Peyer's patch (tissue), 4 donors: ENCODE data around the gene ESF1. TPM values are rescaled to one million over a fixed set of nuclear protein-coding genes. Genes with fewer than 3 reads are reported as not detected.
"Not testable (repeated sequence)": the region's sequence is repeated elsewhere in the genome, so short reads cannot be mapped to it uniquely, and the experiment has no call there.

Source experiments
- DNase-seq, 3 donors: peaks; one replicate each; pipeline ENCODE4 v3.0.0-alpha.2; 2017 to 2019
- H3K27ac ChIP-seq, 4 donors: fragments of 200-600 bp; sonication (generic); one replicate each; pipeline ENCODE4 v1.5.1; 2016 to 2019
- H3K27me3 ChIP-seq, 2 donors: fragments of 200-600 bp; sonication (generic); one replicate each; pipeline ENCODE4 v1.5.1; 2019
- H3K36me3 ChIP-seq, 3 donors: fragments of 200-600 bp; sonication (generic); one replicate each; pipeline ENCODE4 v1.5.1; 2016 to 2019
- H3K4me1 ChIP-seq, 4 donors: fragments of 200-600 bp; sonication (generic); one replicate each; pipeline ENCODE4 v1.5.1; 2016 to 2019
- H3K4me3 ChIP-seq, 4 donors: fragments of 200-600 bp; sonication (generic); 1 replicate in 3 of 4; 2 replicates in 1 of 4; pipeline ENCODE4 v1.5.1; 2016 to 2019; ENCODE audit warnings: mild to moderate bottlenecking in 1 of 4
- H3K9me3 ChIP-seq, 4 donors: fragments of 200-600 bp; sonication (generic); one replicate each; pipeline ENCODE4 v1.5.1; 2016 to 2019; ENCODE audit warnings: mild to moderate bottlenecking in 1 of 4
- POLR2A ChIP-seq, 2 donors: fragments of 450-650 bp; IDR thresholded peaks; one replicate each; pipeline ENCODE4 v1.5.1; 2017; ENCODE audit warnings: antibody characterized with exemption in 2 of 2, mild to moderate bottlenecking in 2 of 2, moderate library complexity in 2 of 2
- total RNA-seq, 4 donors: library from RNA; depleted of rRNA; stranded (reverse); fragments of >200 nt; gene quantifications; one replicate each; pipeline ENCODE4 v1.1.0, GENCODE V29; 2016
- TF ChIP-seq, protein P1 (sequence below), 6 experiments: fragments of 450-650 bp in 4 of 6; fragments of 200-600 bp in 2 of 6; sonication (generic) in 1 of 6; IDR thresholded peaks; one replicate each; pipeline ENCODE4 v1.5.1; 2017 to 2019; ENCODE audit warnings: antibody characterized with exemption in 6 of 6, mild to moderate bottlenecking in 3 of 6, moderate library complexity in 1 of 6

ESF1 gene
- total RNA-seq, 4 donors from 2014 or later, result 7.9 to 26.4 (median 9.6) TPM

GRCh38 chr20:13765299-13765698 lies 19.4 kb downstream of the ESF1 start:
- H3K36me3 ChIP-seq, result peaks cover 0 to 63% (median 0%) of the 10 kb centered on the region in 3 donors
- H3K9me3 ChIP-seq, result no peaks in the 10 kb centered on the region
- H3K27ac ChIP-seq, result no peak overlapping the region
- no peaks in the 10 kb centered on the region for H3K4me1 ChIP-seq
- H3K27me3 ChIP-seq, result no peaks in the 10 kb centered on the region
- H3K4me3 ChIP-seq, result no peak overlapping the region
- TF ChIP-seq, protein P1, sequence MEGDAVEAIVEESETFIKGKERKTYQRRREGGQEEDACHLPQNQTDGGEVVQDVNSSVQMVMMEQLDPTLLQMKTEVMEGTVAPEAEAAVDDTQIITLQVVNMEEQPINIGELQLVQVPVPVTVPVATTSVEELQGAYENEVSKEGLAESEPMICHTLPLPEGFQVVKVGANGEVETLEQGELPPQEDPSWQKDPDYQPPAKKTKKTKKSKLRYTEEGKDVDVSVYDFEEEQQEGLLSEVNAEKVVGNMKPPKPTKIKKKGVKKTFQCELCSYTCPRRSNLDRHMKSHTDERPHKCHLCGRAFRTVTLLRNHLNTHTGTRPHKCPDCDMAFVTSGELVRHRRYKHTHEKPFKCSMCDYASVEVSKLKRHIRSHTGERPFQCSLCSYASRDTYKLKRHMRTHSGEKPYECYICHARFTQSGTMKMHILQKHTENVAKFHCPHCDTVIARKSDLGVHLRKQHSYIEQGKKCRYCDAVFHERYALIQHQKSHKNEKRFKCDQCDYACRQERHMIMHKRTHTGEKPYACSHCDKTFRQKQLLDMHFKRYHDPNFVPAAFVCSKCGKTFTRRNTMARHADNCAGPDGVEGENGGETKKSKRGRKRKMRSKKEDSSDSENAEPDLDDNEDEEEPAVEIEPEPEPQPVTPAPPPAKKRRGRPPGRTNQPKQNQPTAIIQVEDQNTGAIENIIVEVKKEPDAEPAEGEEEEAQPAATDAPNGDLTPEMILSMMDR (IDR thresholded peaks at IDR 0.05), result no peak
- no peak for TF ChIP-seq POLR2A (IDR thresholded peaks at IDR 0.05)
- DNase-seq, result no peak

DNA sequence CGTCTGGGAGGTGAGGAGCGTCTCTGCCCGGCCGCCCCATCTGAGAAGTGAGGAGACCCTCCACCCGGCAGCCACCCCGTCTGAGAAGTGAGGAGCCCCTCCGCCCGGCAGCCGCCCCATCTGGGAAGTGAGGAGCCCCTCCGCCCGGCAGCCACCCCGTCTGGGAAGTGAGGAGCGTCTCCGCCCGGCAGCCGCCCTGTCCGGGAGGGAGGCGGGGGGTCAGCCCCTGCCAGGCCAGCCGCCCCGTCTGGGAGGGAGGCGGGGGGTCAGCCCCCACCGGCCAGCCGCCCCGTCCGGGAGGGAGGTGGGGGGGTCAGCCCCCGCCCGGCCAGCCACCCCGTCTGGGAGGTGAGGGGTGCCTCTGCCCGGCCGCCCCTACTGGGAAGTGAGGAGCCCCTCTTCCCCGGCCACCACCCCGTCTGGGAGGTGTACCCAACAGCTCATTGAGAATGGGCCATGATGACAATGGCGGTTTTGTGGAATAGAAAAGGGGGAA lies 24.2 kb downstream of the ESF1 start:
- not testable (repeated sequence) for H3K9me3 ChIP-seq, H3K4me1 ChIP-seq, H3K27me3 ChIP-seq, DNase-seq, H3K27ac ChIP-seq, H3K4me3 ChIP-seq
- peaks cover 0 to 19% (median 0%) of the 10 kb centered on the region in 3 donors for H3K36me3 ChIP-seq

DNA sequence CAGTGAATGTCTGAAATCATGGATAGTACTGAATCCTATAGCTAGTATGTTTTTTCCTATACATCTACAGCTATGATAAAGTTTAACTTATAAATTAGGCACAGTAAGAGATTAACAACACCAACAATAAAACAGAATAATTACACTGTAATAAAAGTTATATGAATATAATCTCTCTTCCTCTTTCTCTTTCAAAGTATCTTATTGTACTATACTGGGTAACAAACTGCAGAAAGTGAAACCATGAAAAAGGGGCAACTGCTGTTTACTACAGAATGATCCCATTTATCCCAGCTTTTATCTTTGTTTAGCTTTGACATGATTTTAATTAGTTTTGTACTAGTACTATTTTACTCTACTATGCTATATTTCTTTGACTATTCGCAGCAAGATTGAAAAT lies 25.8 kb downstream of the ESF1 start:
- Histone ChIP-seq H3K27ac (peak overlapping the region in 3 of 4 donors; percentile 2 to 36 (median 7)), H3K27me3 (no peaks in the 10 kb centered on the region), H3K36me3 (peaks cover 0 to 3% (median 0%) of the 10 kb centered on the region in 3 donors), H3K4me1 (no peaks in the 10 kb centered on the region), H3K9me3 (no peaks in the 10 kb centered on the region), H3K4me3 (peak overlapping the region in 2 of 4 donors; percentile 13 to 27)
- TF ChIP-seq, protein P1 (IDR thresholded peaks at IDR 0.05), result no peak
- no peak for DNase-seq

- H3K9me3 ChIP-seq, result no peaks in the 10 kb centered on the region
- no peak for DNase-seq
- no peak overlapping the region for H3K4me3 ChIP-seq
- TF ChIP-seq, protein P1 (IDR thresholded peaks at IDR 0.05), result no peak
- no peak for TF ChIP-seq POLR2A (IDR thresholded peaks at IDR 0.05)
- H3K27ac ChIP-seq, result no peak overlapping the region
- H3K27me3 ChIP-seq, result no peaks in the 10 kb centered on the region
- H3K36me3 ChIP-seq, result no peaks in the 10 kb centered on the region
- H3K4me1 ChIP-seq, result no peaks in the 10 kb centered on the region
Measured at GRCh38 chr20:13756551-13756950, 28.2 kb downstream of the ESF1 start.

DNA sequence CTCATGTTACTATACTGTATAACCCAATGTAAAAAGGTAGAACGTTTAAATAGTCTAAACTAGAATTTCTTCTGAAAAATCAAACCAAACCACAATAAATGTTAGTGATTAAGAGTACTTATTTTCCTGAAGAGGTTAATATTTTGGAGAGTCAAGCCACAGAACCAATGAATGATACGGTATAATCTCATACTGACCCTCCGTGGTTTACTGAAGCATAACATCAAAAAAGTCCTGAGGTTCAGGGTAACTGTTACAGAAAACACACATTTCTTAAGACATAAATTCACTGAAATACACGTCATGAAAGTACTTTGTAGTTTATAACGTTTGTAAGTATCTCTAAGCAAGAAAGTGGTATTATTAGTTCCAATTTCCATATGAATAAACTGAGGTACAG lies 28.9 kb downstream of the ESF1 start:
- no peak overlapping the region for H3K4me3 ChIP-seq
- no peaks in the 10 kb centered on the region for H3K27me3 ChIP-seq
- no peaks in the 10 kb centered on the region for H3K36me3 ChIP-seq
- DNase-seq, result no peak
- TF ChIP-seq, protein P1 (IDR thresholded peaks at IDR 0.05), result no peak
- no peak for TF ChIP-seq POLR2A (IDR thresholded peaks at IDR 0.05)
- H3K9me3 ChIP-seq, result no peaks in the 10 kb centered on the region
- H3K27ac ChIP-seq, result no peak overlapping the region
- H3K4me1 ChIP-seq, result no peaks in the 10 kb centered on the region

DNA sequence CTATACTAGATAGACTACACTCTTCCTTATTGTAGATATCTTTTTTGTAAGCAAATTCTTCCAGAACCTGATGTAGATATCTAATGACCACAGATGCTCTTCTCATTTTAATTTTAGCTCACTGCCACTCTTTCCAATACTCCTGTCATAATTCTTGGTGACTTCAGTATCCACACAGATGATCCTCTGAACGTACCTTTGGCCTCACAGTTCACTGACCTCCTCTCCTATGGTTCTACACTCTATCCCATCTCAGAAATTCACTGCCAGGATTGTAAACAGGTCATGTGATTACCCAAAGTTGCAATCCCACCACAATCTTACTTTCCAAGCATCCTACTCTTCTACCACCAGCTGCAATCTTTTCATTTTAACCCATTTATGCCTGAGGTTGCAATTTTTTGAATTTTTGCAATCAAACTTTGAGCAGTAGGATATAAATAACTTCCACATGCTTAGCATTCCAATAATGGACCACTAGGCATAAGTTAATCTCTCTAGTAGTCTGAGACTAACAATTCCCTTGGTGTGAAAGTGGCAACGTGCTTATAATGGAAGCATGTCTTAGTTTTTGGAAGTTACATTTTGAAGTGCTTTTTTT lies 31.2 kb downstream of the ESF1 start:
- H3K9me3 ChIP-seq, result no peaks in the 10 kb centered on the region
- no peaks in the 10 kb centered on the region for H3K27me3 ChIP-seq
- no peaks in the 10 kb centered on the region for H3K4me1 ChIP-seq
- H3K4me3 ChIP-seq, result no peak overlapping the region
- no peaks in the 10 kb centered on the region for H3K36me3 ChIP-seq
- DNase-seq, result no peak
- no peak overlapping the region for H3K27ac ChIP-seq
- no peak for TF ChIP-seq POLR2A (IDR thresholded peaks at IDR 0.05)
- TF ChIP-seq, protein P1 (IDR thresholded peaks at IDR 0.05), result no peak
